Kidney (tissue), 14 donors: ENCODE data around the gene SMIM33. TPM values are rescaled to one million over a fixed set of nuclear protein-coding genes. Genes with fewer than 3 reads are reported as not detected.

ENCODE experiments used
- DNase-seq, 5 donors: peaks; one replicate each; pipeline ENCODE4 v3.0.0-alpha.2; 2013 to 2020
- FAIRE-seq: peaks from 2 replicates; lab custom pipeline; 2012; peaks lifted over from hg19 to GRCh38; lab: Jason Lieb, UNC
- H3K27ac ChIP-seq, 2 donors: one replicate each; pipeline ENCODE4 v1.7.0; 2013; ENCODE audit warnings: low read depth in 2 of 2, low read length in 2 of 2, inconsistent platforms in 1 of 2
- H3K27me3 ChIP-seq: one replicate; pipeline ENCODE4 v1.7.1; 2013; ENCODE audit warnings: low read length, inconsistent platforms; ENCODE audit not compliant: control insufficient read depth, insufficient read depth
- H3K36me3 ChIP-seq, 3 donors: one replicate each; pipeline versions ENCODE4 v1.7.0 to v1.7.1; 2013; ENCODE audit warnings: low read length in 3 of 3, control low read depth in 1 of 3, inconsistent platforms in 1 of 3; ENCODE audit not compliant: insufficient read depth in 3 of 3, control insufficient read depth in 2 of 3
- H3K4me1 ChIP-seq, 3 donors: one replicate each; pipeline versions ENCODE4 v1.7.0 to v1.7.1; 2013; ENCODE audit warnings: low read length in 3 of 3, inconsistent platforms in 1 of 3, low read depth in 1 of 3; ENCODE audit not compliant: control insufficient read depth in 2 of 3, insufficient read depth in 2 of 3
- H3K4me3 ChIP-seq, 3 donors: one replicate each; pipeline versions ENCODE4 v1.7.0 to v1.8.1; 2013; ENCODE audit warnings: low read length in 3 of 3, control low read depth in 1 of 3, inconsistent platforms in 1 of 3
- H3K9ac ChIP-seq, 3 donors: one replicate each; pipeline versions ENCODE4 v1.7.0 to v1.7.1; 2013; ENCODE audit warnings: low read length in 3 of 3, control low read depth in 1 of 3, inconsistent platforms in 1 of 3
- H3K9me3 ChIP-seq, 3 donors: one replicate each; pipeline versions ENCODE4 v1.7.0 to v1.7.1; 2013; ENCODE audit warnings: low read length in 3 of 3, control low read depth in 1 of 3, inconsistent platforms in 1 of 3; ENCODE audit not compliant: control insufficient read depth in 2 of 3, insufficient read depth in 1 of 3
- intact Hi-C: fragments of 100-400 bp; cut with DNase I; formaldehyde crosslinking; loops from one replicate; pipeline ENCODE4 v1.11.1; 2022
- polyA plus RNA-seq: library from polyadenylated mRNA; stranded (reverse); fragments of 350-450 nt; fragmentation: Illumina TruSeq; extraction: RNeasy Lipid Tissue Mini Kit (QIAGEN cat#74804); gene quantifications from one replicate; pipeline ENCODE4 v1.2.3, GENCODE V29; 2014; ENCODE audit warnings: low read depth, low replicate concordance; ENCODE audit not compliant: insufficient read depth
- total RNA-seq: library from RNA; stranded (reverse); fragmentation: NEBNext Ultra II Directional; extraction: Animal tissue kit (Norgen Biotek cat#: 25700); gene quantifications from one replicate; pipeline ENCODE4 v1.2.1, GENCODE V29; 2021
- TF ChIP-seq, protein P1 (sequence below): IDR thresholded peaks from 3 replicates; pipeline ENCODE4 v1.5.1; 2012; ENCODE audit warnings: mild to moderate bottlenecking, moderate library complexity, borderline replicate concordance; ENCODE audit not compliant: insufficient read depth; ENCODE audit errors: extremely low read depth
- donor health status: control.
- donor health status: control.
- donor health status: control.
- donor health status: control.
- donor health status: control.
- donor health status: DM: yes; HTN: yes; CAD: no.
- donor health status: Normal renal cell carcinoma (clear cell type).

Gene SMIM33
- total and polyA plus RNA-seq, 2 donors from 2014 or later, result 0.13 TPM; not detected in 1

DNA sequence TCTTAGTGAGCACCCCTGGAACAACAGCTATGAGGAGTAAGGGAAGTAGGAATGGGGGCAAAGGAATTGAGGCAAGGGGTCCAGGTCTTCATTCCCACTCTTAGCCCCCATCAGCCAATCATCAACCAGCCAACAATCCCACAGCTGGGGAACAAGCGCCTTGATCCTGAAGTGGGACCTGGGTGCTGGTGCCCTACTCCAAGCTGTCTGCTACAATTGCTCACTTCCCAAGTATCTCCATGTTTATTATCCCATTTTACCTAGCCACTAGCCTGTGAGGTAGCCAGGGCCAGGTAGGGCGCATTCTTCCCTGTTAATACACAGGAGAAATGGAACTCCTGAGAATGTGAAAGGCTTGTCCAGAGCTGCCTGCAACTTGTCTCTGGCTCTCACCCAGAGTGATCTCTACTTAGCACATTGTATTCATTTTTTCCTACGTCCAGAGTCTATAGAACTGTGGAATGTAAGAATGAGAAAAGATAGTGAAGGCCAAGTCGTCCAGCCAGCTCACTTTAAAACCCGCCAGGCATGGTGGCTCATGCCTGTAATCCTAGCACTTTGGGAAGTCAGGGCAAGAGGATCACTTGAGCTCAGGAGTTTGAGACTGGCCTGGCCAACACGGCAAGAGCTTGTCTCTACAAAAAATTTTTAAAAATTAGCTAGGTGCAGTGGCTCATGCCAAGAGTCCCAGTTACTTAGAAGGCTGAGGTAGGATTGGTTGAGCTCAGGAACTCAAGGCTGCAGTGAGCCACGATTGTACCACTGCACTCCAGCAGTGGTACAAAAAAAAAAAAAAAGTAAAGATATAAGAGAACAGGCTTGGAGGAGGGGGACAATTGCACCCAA, 25.3 kb upstream of the SMIM33 start:
- FAIRE-seq, result no peak
- Histone ChIP-seq H3K4me3 (no peak overlapping the region), H3K9ac (no peak overlapping the region), H3K27ac (no peak overlapping the region), H3K4me1 (no peaks in the 10 kb centered on the region), H3K27me3 (no peaks in the 10 kb centered on the region), H3K36me3 (no peaks in the 10 kb centered on the region), H3K9me3 (no peaks in the 10 kb centered on the region)
- no peak for DNase-seq
- intact Hi-C loops, result no loop called here
- TF ChIP-seq, protein P1, sequence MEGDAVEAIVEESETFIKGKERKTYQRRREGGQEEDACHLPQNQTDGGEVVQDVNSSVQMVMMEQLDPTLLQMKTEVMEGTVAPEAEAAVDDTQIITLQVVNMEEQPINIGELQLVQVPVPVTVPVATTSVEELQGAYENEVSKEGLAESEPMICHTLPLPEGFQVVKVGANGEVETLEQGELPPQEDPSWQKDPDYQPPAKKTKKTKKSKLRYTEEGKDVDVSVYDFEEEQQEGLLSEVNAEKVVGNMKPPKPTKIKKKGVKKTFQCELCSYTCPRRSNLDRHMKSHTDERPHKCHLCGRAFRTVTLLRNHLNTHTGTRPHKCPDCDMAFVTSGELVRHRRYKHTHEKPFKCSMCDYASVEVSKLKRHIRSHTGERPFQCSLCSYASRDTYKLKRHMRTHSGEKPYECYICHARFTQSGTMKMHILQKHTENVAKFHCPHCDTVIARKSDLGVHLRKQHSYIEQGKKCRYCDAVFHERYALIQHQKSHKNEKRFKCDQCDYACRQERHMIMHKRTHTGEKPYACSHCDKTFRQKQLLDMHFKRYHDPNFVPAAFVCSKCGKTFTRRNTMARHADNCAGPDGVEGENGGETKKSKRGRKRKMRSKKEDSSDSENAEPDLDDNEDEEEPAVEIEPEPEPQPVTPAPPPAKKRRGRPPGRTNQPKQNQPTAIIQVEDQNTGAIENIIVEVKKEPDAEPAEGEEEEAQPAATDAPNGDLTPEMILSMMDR, result no peak

DNA sequence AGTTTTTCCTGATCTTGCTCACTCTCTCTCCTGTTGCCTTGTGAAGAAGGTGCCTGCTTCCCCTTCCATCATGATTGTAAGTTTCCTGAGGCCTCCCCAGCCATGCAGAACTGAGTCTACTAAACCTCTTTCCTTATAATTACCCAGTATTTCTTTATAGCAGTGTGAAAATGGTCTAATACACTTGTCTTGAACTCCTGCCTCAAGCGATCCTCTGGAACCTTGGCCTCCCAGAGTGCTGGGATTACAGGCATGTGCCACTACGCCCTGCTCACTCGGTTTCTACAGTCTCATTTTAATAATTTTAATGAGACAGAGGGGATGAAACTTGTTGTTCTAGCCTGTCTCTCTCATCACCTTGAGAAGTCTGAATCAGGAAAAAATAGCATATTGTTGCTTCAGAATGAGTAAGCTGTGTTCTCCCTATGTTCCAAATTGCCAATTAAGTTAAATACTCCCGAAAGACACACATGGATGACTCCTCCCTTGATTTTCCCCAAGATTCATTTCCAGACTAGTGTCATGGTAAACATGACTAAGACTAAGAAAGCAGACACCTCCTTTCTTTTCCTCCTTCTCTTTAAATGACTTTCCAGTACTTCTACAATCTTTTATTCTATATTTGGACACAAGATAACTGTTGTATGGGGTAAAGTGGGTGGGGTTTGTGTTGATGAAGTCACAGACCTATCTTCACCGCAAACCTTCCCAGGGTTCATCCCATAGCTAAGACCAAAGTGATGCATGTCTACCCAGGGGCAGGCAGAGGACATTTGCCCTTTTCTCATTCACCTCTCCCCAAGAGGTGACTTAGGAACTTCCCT, 23.6 kb upstream of the SMIM33 start:
- no peaks in the 10 kb centered on the region for H3K4me1 ChIP-seq
- H3K27ac ChIP-seq, result no peak overlapping the region
- H3K4me3 ChIP-seq, result no peak overlapping the region
- H3K9ac ChIP-seq, result no peak overlapping the region
- intact Hi-C loops, result no loop called here
- FAIRE-seq (no peak), DNase-seq (no peak)
- no peaks in the 10 kb centered on the region for H3K36me3 ChIP-seq
- H3K27me3 ChIP-seq, result no peaks in the 10 kb centered on the region
- TF ChIP-seq, protein P1, result no peak
- H3K9me3 ChIP-seq, result no peaks in the 10 kb centered on the region

DNA sequence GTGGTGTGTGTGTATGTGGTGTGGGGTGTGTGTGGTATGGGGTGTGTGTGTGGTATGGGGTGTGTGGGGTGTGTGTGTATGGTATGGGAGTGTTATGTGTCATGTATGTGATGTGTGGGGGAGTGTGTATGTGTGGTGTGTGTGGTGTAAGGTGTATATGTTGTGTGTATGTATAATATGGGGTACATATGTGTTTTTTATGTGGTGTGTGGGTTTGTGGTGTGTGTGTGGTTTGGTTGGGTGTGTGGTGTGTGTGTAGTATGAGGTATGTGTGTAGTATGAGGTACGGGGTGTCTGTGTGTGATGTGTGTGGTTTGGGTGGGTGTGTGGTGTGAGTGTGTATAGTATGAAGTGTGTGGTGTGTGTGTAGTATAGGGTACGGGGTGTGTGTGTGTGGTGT, 19.6 kb upstream of the SMIM33 start:
- Histone ChIP-seq H3K36me3 (no peaks in the 10 kb centered on the region), H3K9me3 (no peaks in the 10 kb centered on the region)
- FAIRE-seq, result no peak

More for the DNA sequence above, 19.6 kb upstream of the SMIM33 start:
- intact Hi-C loops, result no loop called here
- Histone ChIP-seq H3K4me1 (no peaks in the 10 kb centered on the region), H3K9ac (no peak overlapping the region), H3K4me3 (no peak overlapping the region), H3K27ac (no peak overlapping the region), H3K27me3 (no peaks in the 10 kb centered on the region)
- no peak for DNase-seq
- TF ChIP-seq, protein P1, result no peak
